Measurements from ENCODE around the gene TRIM61.
"Not testable (repeated sequence)": the region's sequence is repeated elsewhere in the genome, so short reads cannot be mapped to it uniquely, and the experiment has no call there.

The TRIM61 gene

GRCh38 chr4:164956766-164957643 lies 20.5 kb downstream of the TRIM61 start:
- Histone ChIP-seq H3K9ac (ENCODE audit: low read depth, low read length) (peak overlapping the region; percentile 87), H3K9me3 (replicated peaks; ENCODE audit: low read length) (no peaks in the 10 kb centered on the region), H3K4me1 (ENCODE audit: control insufficient read depth, insufficient read depth, low read length) (peaks cover 39% of the 10 kb centered on the region), H3K36me3 (ENCODE audit: insufficient read depth, low read length) (no peaks in the 10 kb centered on the region), H3K27me3 (ENCODE audit: control insufficient read depth, insufficient read depth, low read length) (no peaks in the 10 kb centered on the region), H3K4me3 (ENCODE audit: low read length) (peak overlapping the region; percentile 86), H3K4me2 (ENCODE audit: low read length) (peak overlapping the region; percentile 80)

GRCh38 chr4:164955107-164955805 lies 22.2 kb downstream of the TRIM61 start:
- no peaks in the 10 kb centered on the region for H3K27me3 ChIP-seq (ENCODE audit: control insufficient read depth, insufficient read depth, low read length)
- H3K4me2 ChIP-seq (ENCODE audit: low read length), result no peak overlapping the region
- H3K4me3 ChIP-seq (ENCODE audit: low read length), result no peak overlapping the region
- no peaks in the 10 kb centered on the region for H3K36me3 ChIP-seq (ENCODE audit: insufficient read depth, low read length)
- H3K9ac ChIP-seq (ENCODE audit: low read depth, low read length), result no peak overlapping the region
- H3K9me3 ChIP-seq (replicated peaks; ENCODE audit: low read length), result no peaks in the 10 kb centered on the region
- peaks cover 33% of the 10 kb centered on the region for H3K4me1 ChIP-seq (ENCODE audit: control insufficient read depth, insufficient read depth, low read length)

- no peak overlapping the region for H3K4me3 ChIP-seq (ENCODE audit: low read length)
- peaks cover 10% of the 10 kb centered on the region for H3K4me1 ChIP-seq (ENCODE audit: control insufficient read depth, insufficient read depth, low read length)
- H3K9ac ChIP-seq (ENCODE audit: low read depth, low read length), result no peak overlapping the region
- H3K4me2 ChIP-seq (ENCODE audit: low read length), result no peak overlapping the region
- no peaks in the 10 kb centered on the region for H3K9me3 ChIP-seq (replicated peaks; ENCODE audit: low read length)
- H3K27me3 ChIP-seq (ENCODE audit: control insufficient read depth, insufficient read depth, low read length), result no peaks in the 10 kb centered on the region
- no peaks in the 10 kb centered on the region for H3K36me3 ChIP-seq (ENCODE audit: insufficient read depth, low read length)
Measured at GRCh38 chr4:164952551-164952950, 24.9 kb downstream of the TRIM61 start.

GRCh38 chr4:164949448-164950143 lies 27.9 kb downstream of the TRIM61 start:
- H3K27me3 ChIP-seq (ENCODE audit: control insufficient read depth, insufficient read depth, low read length), result no peaks in the 10 kb centered on the region
- no peaks in the 10 kb centered on the region for H3K36me3 ChIP-seq (ENCODE audit: insufficient read depth, low read length)
- H3K4me1 ChIP-seq (ENCODE audit: control insufficient read depth, insufficient read depth, low read length), result no peaks in the 10 kb centered on the region
- no peak overlapping the region for H3K4me3 ChIP-seq (ENCODE audit: low read length)
- H3K9me3 ChIP-seq (replicated peaks; ENCODE audit: low read length), result no peaks in the 10 kb centered on the region
- no peak overlapping the region for H3K9ac ChIP-seq (ENCODE audit: low read depth, low read length)
- no peak overlapping the region for H3K4me2 ChIP-seq (ENCODE audit: low read length)

GRCh38 chr4:164948975-164949374 lies 28.5 kb downstream of the TRIM61 start:
- Histone ChIP-seq H3K4me1 (ENCODE audit: control insufficient read depth, insufficient read depth, low read length) (no peaks in the 10 kb centered on the region), H3K36me3 (ENCODE audit: insufficient read depth, low read length) (no peaks in the 10 kb centered on the region), H3K9ac (ENCODE audit: low read depth, low read length) (no peak overlapping the region), H3K4me2 (ENCODE audit: low read length) (no peak overlapping the region), H3K9me3 (replicated peaks; ENCODE audit: low read length) (no peaks in the 10 kb centered on the region), H3K27me3 (ENCODE audit: control insufficient read depth, insufficient read depth, low read length) (no peaks in the 10 kb centered on the region), H3K4me3 (ENCODE audit: low read length) (no peak overlapping the region)

- not testable (repeated sequence) for H3K4me3 ChIP-seq (ENCODE audit: low read length); H3K27me3 ChIP-seq (ENCODE audit: control insufficient read depth, insufficient read depth, low read length); H3K36me3 ChIP-seq (ENCODE audit: insufficient read depth, low read length); H3K9me3 ChIP-seq (replicated peaks; ENCODE audit: low read length); H3K4me2 ChIP-seq (ENCODE audit: low read length); H3K4me1 ChIP-seq (ENCODE audit: control insufficient read depth, insufficient read depth, low read length); H3K9ac ChIP-seq (ENCODE audit: low read depth, low read length)
Measured at GRCh38 chr4:164948006-164948405, 29.5 kb downstream of the TRIM61 start.

- H3K36me3 ChIP-seq (ENCODE audit: insufficient read depth, low read length), result no peaks in the 10 kb centered on the region
- H3K27me3 ChIP-seq (ENCODE audit: control insufficient read depth, insufficient read depth, low read length), result no peaks in the 10 kb centered on the region
- no peak overlapping the region for H3K4me3 ChIP-seq (ENCODE audit: low read length)
- no peak overlapping the region for H3K9ac ChIP-seq (ENCODE audit: low read depth, low read length)
- no peak overlapping the region for H3K4me2 ChIP-seq (ENCODE audit: low read length)
- no peaks in the 10 kb centered on the region for H3K4me1 ChIP-seq (ENCODE audit: control insufficient read depth, insufficient read depth, low read length)
- no peaks in the 10 kb centered on the region for H3K9me3 ChIP-seq (replicated peaks; ENCODE audit: low read length)
Measured at GRCh38 chr4:164946810-164947209, 30.6 kb downstream of the TRIM61 start.

- Histone ChIP-seq H3K4me1 (ENCODE audit: control insufficient read depth, insufficient read depth, low read length) (no peaks in the 10 kb centered on the region), H3K9ac (ENCODE audit: low read depth, low read length) (no peak overlapping the region), H3K36me3 (ENCODE audit: insufficient read depth, low read length) (no peaks in the 10 kb centered on the region), H3K4me2 (ENCODE audit: low read length) (no peak overlapping the region), H3K27me3 (ENCODE audit: control insufficient read depth, insufficient read depth, low read length) (no peaks in the 10 kb centered on the region), H3K9me3 (replicated peaks; ENCODE audit: low read length) (no peaks in the 10 kb centered on the region), H3K4me3 (ENCODE audit: low read length) (no peak overlapping the region)
Measured at GRCh38 chr4:164945146-164945545, 32.3 kb downstream of the TRIM61 start.

- no peak overlapping the region for H3K4me3 ChIP-seq (ENCODE audit: low read length)
- H3K4me2 ChIP-seq (ENCODE audit: low read length), result no peak overlapping the region
- no peaks in the 10 kb centered on the region for H3K9me3 ChIP-seq (replicated peaks; ENCODE audit: low read length)
- H3K9ac ChIP-seq (ENCODE audit: low read depth, low read length), result no peak overlapping the region
- no peaks in the 10 kb centered on the region for H3K4me1 ChIP-seq (ENCODE audit: control insufficient read depth, insufficient read depth, low read length)
- H3K36me3 ChIP-seq (ENCODE audit: insufficient read depth, low read length), result no peaks in the 10 kb centered on the region
- no peaks in the 10 kb centered on the region for H3K27me3 ChIP-seq (ENCODE audit: control insufficient read depth, insufficient read depth, low read length)
Measured at GRCh38 chr4:164943192-164943591, 34.3 kb downstream of the TRIM61 start.

- H3K4me3 ChIP-seq (ENCODE audit: low read length), result no peak overlapping the region
Measured at GRCh38 chr4:164937576-164938270, 39.7 kb downstream of the TRIM61 start.

More at GRCh38 chr4:164937576-164938270, 39.7 kb downstream of the TRIM61 start:
- Histone ChIP-seq H3K9me3 (replicated peaks; ENCODE audit: low read length) (no peaks in the 10 kb centered on the region), H3K36me3 (ENCODE audit: insufficient read depth, low read length) (no peaks in the 10 kb centered on the region), H3K4me1 (ENCODE audit: control insufficient read depth, insufficient read depth, low read length) (no peaks in the 10 kb centered on the region), H3K27me3 (ENCODE audit: control insufficient read depth, insufficient read depth, low read length) (no peaks in the 10 kb centered on the region), H3K9ac (ENCODE audit: low read depth, low read length) (no peak overlapping the region), H3K4me2 (ENCODE audit: low read length) (no peak overlapping the region)
